Testis (tissue), 2 donors: ENCODE measurements around the gene BCKDHB.

Experiments
- CTCF ChIP-seq, 3 experiments: fragments of 450-650 bp in 2 of 3; fragments of 200-600 bp in 1 of 3; sonication (generic) in 1 of 3; IDR thresholded peaks; one replicate each; pipeline ENCODE4 v1.5.1; 2016 to 2019; ENCODE audit warnings: antibody characterized with exemption in 3 of 3, mild to moderate bottlenecking in 2 of 3, moderate library complexity in 1 of 3
- POLR2A ChIP-seq: fragments of 450-650 bp; IDR thresholded peaks from one replicate; pipeline ENCODE4 v1.6.1; 2017; ENCODE audit warnings: antibody characterized with exemption, mild to moderate bottlenecking, moderate library complexity

- TF ChIP-seq CTCF (IDR thresholded peaks at IDR 0.05) = no peak
- no peak for TF ChIP-seq POLR2A
Observed at GRCh38 chr6:80333342-80333741, 226.9 kb downstream of the BCKDHB start.
